Iris pigment epithelial cell (primary cell): ENCODE data around the gene PPY.
"Not testable (repeated sequence)": the region's sequence is repeated elsewhere in the genome, so short reads cannot be mapped to it uniquely, and the experiment has no call there.

ENCODE experiments used
- DNase-seq: peaks from one replicate; pipeline ENCODE4 v3.0.0-alpha.2; 2011; ENCODE audit warnings: low read depth

Gene PPY

DNA sequence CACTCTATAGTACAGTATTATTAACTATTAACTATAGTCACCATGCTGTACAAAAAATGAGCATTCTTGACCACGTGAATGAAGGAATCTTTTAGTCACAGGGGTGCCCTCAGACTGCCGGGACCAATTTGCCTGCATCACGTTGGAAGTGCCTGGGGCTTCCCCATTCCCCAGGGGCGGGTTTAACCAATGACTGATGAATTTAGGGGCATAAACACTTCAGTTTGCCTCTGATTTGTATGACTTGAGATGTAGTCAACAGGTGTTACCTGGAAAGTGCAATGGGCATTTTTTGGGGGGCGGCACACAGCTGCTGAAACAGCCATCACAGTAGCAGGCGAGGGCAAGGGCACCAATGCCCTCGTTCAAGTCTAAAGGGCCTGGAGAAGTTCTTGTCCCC is 20.2 kb upstream of the PPY start:
- no peak for DNase-seq

DNA sequence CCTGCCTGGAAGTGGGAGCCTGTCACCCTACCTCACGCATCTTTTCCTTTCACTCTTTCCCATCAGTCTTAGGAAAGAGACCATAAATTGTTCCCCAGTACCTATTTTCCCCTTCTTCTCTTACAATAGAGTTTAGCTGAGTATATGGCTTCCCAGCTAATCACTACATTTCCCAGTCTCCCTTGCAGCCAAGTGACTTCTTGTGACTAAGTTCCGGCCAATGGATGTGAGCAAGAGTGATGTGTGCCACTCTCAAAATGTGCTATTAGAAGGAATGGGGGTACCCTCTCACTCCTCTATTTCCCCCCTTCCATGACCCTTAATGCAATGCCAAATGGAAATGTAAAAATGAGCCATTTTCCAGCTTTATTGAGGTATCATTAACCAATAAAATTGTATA is 19.7 kb upstream of the PPY start:
- DNase-seq = no peak

DNA sequence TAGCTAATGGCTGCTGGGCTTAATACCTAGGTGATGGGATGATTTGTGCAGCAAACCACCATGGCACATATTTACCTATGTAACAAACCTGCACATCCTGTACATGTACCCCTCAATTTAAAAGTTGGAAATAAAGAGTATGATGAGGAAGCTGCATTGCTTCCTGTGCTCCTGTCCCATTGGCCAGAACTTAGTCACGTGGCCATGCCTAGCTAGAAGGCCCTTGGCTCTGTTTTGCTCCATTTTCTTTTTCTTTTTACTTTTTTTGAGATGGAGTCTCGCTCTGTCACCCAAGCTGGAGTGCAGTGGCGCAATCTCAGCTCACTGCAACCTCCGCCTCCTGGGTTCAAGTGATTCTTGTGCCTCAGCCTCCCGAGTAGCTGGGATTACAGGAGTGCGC is 19.0 kb upstream of the PPY start:
- DNase-seq = not testable (repeated sequence)

DNA sequence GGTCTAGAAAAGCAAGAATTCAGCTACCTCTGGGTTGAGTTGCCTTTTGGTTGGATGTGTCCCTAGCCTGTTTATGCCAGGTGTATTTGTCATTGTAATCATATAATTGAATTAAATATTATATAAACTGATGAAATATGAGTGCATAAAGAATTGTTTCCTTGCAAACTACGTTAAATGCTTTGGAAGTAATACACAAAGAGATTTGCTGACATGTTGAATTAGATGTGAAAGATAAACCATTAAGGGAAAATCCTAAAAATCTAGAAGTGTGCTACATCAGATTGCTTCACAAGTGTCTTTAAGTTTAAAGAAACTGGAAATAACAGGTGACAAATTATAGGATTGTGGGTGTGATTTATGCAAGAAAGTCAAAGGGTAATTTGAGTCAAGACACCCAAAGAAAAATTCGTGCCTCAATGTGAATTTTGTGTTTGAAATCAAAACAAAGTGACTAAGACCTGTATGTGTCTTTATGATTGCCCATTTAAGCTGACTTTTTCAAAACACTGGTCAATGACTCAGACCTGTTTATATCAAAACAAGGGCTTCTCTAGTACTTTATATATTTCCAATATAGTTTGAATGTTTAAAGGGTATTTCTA is 16.6 kb upstream of the PPY start:
- peak; percentile 63 for DNase-seq

DNA sequence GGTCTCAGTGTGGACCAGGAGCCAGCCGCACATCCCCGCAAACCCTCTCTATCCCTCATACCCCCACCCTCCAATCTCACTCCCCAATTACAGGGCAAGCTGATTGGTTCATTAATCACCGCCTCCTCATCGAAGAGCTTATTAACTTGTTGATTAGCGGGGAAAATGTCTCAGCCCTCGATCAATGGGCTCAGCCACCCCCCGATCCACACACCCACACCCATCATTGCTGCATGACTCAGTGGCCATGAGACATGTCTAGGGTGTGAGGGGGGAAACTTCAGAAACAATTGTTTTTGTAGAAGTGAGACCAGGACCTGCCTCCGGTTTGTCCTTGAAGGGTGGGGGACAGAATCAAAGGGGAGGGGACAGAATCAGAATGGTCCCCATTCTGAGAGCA is 13.9 kb upstream of the PPY start:
- DNase-seq = no peak

DNA sequence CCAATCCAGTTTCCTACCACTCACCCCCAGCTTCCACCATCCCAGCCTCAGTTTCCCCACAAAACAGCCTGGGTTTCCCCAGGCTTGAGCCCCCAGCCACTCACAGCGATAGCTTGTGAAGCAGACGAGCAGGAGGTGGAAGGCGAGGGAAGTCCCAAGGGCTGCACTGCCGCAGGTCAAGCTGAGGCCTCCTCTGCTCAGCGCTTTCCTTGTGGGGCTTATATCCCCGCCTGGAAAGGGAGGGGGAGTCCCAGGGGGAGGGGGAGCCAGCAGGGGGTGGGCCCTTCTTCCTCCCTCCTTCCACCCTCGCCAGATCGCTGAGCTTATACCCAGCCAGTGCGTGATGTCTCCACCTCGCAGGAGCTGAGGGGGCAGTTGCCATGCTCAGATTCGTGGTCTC is 11.5 kb upstream of the PPY start, which contains the start of gene PYY:
TSS of gene PYY (minus strand) at position 195 of the 400 bp plus-strand sequence. CDS start 457 bp downstream, outside the sequence.
- no peak for DNase-seq

DNA sequence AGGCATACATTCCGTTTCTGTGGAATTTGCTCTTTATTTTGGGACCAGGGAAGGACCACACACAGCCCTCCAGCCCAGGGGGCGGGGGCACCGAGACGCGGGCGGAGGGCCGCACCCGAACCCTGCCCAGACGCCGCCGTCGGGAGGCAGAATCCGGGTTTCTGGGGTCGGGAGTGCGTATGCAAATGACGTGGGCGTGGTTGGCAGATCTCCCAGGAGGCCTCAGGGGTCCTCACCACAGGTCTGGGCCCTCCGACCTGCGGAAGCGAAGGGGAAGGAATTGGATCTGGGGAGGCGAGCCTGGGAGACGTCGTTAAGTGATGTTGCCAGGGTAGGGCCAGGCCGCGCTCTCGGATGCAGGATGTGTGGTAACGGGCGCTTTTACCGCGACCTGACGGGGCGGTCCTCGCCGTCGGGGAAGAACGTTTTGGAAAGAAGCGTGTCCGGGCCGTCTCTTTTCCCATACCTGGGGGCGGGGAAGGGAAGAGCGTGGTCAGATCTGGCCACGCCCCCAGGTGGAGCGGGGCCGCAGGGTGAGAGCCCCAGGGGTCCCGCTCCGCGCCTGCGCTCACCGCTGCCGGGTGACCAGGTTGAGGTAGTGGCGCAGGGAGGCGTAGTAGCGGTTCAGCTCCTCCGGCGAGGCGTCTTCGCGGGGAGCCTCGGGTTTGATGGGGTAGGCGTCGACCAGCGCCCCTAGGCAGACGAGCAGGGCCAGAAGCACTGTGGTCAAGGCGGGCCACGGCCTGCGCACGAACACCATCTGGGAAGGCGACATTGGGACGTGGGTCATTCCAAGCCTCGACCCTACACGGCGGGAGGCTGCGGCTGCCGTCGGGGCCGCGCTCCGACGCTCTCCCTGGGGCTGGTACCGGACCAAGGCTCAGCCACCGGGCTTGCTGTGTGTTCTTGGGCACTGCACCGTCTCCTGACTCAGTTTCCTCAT is 10.7 kb upstream of the PPY start:
- no peak for DNase-seq

DNA sequence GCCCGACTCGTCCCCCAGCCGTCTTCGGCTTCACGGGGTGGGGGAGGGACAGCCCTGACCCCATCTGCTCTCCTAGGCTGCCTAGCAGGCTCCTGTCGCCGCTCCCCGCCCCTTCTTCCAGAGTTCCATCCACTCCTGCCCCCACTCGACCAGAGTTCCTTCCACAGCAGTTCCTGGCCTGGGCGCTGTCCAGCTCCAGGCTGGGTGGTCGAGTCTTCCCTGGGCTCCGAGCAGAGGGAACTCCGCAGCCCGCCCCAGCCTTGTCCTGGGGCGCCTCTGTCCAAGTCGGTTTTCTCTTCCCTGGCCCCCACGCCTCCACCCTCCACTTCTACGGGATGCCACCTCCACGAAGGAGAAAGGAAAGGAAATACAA is 10.1 kb upstream of the PPY start:
- no peak for DNase-seq

DNA sequence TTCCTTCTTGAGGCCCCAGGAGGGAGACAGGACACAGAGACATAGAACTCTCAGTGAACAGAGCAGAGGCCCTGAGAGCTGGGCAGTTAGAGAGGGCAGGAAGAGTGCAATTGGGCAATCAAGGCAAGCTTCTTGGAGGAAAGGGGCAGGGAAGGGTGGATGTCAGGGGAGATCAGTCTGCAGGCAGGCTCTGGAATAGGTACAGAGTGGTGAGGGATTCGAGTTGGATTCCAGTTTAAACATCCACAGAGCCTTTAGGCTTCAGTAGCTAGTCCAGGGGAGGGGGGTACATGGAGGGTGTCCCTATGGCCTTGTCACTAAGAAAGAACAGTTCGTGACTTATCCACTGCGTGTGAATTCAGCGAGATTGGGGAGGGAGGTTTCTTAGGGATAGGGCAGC is 9.5 kb upstream of the PPY start:
- no peak for DNase-seq

DNA sequence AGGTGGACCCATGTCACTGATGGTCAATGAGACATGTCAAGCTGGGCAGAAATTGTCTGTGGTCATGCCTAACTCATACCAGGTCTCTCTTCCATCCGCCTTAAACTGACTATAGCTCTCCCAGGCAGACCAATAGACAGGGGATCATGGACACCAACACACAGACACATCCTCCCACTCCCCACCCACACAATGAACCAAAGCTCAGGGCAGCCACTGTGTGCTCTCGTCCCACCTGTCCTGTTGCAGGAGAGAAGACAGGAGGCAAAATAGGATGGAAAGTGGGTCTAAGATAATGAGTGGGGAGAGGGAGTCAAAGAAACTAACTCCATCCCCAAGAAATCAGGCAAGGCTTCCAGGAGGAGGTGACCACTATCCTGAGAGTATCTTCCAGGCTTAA is 8.3 kb upstream of the PPY start:
- DNase-seq = no peak

DNA sequence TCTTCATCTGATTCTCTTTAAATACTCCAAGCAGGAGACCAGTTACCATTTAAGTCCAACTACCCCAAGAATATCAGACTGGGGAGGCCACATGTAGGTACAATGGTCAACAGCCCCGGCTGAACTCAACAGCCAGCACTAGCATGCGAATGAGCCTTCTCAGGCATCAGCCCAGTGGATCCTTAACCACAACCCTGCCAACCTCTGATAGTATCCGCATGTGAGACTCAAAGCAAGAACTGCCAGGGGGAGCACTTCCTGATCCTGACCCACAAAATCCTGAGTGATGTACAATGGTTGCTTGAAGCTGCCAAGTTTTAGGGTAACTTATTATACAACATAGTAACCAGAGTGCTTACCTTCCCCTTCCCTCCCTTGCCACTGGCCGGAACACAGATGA is 7.5 kb upstream of the PPY start:
- DNase-seq = no peak

DNA sequence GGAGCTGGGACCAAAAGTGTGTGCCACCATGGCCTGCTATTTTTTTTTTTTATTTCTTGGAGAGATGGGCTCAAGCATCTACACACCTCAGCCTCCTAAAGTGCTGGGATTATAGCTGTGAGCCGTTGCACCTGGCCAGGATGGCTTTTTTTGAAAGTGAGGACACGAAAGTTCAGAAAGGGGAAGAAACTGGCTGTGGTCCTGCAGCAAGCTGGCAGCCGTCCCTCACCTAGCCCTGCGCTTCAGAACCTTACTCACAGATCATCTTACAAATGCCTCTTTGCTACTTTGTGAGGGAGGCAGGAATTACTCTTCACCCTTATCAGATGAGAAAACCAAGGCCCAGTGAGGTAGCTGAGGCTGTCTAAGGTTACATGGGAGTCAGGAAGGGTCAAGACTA is 4.5 kb upstream of the PPY start:
- DNase-seq = no peak

DNA sequence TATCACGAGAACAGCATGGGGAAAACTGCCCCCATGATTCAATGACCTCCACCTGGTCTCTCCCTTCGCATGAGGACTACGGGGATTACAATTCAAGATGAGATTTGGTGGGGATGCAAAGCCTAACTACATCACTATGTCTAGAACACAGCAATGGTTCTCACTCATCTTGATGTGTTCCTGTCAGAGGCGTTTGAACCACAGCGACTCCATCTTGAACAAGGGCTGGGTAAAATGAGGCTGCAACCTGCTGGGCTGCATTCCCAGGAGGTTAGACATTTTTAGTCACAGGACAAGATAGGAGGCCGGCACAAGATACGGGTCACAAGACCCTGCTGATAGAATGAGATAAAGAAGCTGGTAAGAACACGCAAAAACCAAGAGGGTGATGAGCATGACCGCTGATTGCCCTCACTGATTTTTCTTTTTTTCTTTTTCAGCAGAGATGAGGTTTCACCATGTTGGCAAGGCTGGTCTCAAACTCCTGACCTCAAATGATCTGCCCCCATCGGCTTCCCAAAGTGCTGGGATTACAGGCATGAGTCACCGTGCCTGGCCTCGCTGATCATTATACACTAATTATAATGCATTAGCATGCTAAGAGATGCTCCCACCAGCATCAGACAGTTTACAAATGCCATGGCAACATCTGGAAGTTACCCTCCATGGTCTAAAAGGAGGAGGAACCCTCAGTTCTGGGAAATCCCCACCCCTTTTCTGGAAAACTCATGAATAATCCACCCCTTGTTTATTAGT is 3.0 kb upstream of the PPY start:
- no peak for DNase-seq

DNA sequence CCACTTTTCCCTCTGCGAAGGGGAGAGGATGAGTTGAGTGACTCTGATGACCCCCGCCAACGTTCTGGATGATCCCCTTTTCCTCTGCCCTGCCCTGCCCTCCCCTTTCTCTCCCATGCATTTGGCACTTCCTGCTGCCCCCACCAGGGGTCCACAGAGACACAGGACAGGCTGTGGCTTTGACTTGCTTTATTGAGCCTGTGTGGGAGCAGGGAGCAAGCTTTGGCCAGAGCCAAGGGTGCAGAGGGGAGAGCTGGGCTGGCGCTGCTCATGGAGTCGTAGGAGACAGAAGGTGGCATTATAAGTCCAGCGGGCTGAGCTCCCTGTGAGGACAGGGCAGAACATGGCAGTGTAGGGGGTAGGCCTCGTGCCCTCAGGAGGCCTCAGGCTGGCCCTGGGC is 1.6 kb downstream of the PPY start:
- peak; percentile 15 for DNase-seq

DNA sequence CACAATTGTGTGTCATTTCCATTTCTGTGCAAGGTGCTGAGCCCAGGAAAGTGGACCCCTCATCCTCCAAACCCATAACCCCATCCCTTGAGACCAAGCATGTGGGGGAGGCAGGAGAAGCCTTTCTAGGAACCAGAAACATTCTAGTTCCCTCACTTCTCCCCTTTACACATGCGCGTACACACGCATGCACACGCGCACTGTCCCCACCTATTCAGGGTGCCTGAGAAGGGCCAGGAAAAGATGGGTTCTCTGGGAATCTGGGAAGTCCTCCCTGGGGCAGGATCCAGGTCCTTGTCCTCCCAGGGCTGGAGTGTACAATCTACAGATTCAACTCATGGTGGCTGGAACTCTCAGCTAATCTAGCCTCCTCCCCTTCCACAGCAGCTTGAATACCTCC is 2.4 kb downstream of the PPY start:
- DNase-seq = no peak

DNA sequence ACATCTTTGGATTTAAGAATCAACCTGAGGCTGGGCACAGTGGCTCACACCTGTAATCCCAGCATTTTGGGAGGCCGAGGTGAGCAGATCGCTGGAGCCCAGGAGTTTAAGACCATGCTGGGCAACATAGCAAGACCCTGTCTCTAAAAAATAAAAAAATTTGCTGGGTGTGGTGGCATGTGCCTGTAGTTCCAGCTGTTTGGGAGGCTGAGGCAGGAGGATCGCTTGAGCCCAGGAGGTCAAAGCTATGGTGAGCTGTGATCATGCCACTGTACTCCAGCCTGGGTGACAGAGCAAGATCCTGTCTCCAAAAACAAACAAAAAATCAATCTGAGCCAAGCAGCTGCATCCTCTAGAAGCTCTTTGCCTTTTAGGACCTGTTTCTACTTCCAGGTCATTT is 2.8 kb downstream of the PPY start:
- DNase-seq = not testable (repeated sequence)

DNA sequence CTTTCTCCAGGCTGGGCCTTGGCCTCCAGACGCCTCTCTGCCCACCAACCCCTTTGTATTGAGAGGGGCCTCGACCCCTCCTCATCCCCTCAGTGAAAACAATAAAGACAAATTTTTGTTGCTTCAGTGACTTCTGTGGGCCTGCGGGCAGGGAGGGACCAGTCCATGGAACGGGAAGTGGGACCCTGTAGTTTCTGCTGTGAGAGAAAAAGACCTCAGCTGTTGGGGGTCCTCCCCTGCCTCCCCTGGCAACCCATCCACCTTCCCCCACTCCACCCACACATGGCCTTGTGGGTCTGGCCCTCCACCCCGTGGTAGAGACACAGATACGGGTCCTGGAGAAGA is 3.5 kb downstream of the PPY start:
- DNase-seq = no peak

DNA sequence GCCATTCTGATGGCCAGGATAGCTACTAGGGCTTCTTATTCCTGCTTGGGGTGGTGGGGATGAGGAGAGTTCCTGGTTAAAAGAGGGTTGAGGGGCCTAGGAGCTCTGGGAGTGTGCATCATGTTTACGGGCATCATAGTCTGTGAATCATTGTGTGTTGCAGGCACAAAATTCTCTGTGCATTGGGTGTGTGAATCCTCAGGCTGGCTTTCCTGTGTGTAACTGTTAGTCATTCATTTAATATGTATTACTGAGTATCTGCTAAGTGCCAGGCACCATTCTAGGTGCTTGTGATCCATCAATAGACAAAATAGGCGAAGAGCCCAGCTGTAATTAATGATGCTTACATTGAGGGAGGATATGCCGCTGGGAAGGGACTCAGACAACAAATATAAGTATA is 5.8 kb downstream of the PPY start:
- DNase-seq = peak; percentile 17

DNA sequence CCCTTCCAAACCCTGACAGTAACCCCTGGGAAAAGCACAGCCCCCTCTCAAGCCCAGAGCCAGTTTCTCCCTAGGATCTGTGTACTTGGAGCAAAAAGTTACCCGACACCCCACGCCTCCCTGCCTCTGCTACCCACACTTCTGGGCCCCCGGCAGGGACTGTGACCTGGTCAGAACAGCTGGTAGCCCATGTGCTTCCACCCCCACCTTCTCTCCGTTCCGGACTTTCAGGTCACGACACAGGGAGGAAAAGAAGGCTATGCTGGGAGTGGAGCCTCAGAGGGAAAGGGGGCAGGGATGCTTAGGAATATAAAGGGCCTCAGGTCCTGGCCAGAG is 6.4 kb downstream of the PPY start:
- no peak for DNase-seq

DNA sequence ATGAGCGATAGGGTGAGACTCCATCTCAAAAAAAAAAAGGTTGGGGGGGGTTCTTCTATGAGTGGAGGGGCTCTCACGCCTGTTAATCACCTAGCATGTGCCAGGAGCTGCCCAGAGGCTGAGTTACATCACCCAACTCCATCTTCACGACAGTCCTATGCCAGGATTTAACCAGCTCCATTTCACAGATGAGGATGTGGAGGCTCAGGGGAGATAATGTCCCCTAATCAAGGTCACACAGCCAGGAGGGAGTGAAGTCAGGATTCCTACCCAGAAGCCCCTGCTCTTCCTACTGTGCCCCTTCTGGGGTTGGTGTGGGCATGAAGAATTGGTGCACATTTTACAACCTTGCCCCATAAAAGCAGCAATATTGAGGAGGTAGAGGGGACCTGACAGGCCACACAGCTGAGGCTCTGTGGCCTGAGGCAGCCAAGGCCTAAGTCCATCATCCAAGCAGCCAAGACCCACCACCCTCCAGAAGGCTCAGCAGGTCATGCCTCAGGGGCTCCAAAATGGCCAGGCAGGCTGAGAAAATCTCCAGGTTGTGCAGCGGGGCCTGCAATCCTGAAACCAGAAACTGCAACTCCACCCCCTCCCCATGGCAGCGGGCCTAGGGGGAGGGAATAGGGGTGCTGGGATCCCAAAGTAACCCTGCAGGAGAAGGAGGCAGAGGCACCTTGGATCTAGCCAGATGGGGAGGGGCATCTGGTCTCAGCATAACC is 6.9 kb downstream of the PPY start:
- DNase-seq = no peak

DNA sequence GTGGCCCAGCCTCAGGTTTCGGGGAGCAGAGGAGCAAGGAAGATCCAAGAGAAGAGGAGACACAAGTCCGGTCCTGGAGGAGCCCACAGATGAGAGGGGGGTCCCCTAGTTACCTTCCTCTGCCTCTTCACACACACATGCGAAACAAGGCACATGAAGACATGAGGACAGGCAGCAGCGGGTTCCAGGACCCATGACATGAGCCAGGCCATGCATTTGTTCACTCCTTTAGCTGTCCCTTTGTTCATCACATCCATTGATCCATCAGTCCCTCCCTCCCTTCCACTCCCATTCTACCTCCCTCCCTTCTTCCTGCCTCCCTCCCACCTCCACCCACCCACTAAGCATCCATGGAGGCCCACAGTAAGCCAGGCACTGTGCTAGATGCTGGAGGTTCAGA is 9.4 kb downstream of the PPY start:
- DNase-seq = no peak

DNA sequence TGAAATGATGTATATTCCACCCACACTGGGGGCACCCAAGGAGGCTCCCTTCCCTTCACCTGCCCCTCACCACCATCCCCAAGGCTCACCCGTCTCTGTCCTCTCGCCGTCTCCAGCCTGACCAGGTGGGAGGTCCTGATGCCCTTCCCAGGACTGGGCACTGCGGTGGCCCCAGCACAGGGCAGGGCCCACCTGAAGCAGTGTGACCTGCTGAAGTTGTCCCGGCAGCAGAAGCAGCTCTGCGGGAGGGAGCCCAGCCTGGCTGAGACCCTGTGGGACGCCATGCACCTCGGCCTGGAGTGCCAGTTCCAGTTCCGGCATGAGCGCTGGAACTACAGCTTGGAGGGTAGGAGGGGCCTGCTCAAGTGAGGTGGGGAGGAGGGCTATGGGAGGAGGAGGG is 9.9 kb downstream of the PPY start:
- DNase-seq = no peak
